ENCODE data around the gene C5orf46.
A peak's percentile ranks its signal among the peaks of the same experiment; 100 is the strongest.
"Not testable (repeated sequence)": the region's sequence is repeated elsewhere in the genome, so short reads cannot be mapped to it uniquely, and the experiment has no call there.

The C5orf46 gene

DNA sequence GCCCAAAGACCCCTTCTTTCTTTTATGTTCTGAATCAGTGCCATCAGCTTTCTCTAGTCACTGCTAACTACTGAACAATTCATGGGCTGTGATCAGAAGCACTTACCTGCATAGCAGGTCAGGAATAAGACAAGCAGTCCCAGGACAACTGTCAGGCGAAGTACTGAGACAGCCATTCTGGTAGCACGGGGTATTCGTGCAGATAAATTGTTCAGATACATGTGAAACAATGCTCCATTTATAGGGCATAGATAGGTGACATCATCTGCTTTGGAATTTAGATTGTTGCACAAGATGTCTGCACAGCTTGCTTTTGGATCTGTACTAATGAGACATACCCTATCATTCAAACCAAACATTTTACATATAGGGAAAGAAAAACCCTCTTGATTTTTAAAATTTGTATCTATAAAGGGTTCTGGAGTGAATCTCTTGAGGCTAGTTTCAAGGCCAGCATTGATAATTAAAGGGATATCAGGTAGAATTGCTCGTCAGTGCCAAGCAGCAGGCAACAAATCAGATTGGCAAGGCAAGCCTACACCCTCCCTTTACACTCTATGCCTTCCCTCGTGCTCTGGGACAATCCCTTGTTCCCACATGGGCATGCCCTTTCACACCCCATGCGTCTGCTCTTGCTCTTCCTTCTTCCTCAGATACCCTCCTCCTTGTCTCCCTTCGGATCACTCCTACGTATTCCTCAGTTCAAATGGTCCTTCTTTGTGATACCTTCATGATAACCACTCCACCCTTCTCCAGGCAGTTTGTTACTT, at the start of gene C5orf46:
Gene C5orf46, minus strand, starts transcription at position 213 of the 770 bp plus-strand sequence. Its CDS starts 37 bp downstream, at position 176.
- DNase-seq (ENCODE audit: low spot score): no peak

DNA sequence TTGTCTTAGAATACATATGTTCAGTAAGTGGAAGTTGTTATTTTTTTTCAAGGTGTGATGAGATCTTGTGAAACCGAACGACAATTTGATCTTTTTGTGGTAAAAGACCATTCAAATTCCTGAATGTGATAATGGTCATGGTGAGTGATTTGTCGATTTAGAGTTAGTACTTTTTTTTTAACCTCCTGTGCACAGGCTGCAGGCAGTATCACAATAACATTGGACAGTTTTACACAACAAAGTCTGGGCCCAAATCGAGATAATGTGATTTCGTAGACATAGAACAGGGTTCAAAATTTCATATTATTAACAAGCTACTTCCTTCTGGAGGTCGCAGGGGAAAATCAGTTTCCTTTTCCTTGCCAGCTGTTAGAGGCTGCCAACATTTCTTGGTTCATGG, 48.6 kb upstream of the C5orf46 start:
- no peak for DNase-seq (ENCODE audit: low spot score)

DNA sequence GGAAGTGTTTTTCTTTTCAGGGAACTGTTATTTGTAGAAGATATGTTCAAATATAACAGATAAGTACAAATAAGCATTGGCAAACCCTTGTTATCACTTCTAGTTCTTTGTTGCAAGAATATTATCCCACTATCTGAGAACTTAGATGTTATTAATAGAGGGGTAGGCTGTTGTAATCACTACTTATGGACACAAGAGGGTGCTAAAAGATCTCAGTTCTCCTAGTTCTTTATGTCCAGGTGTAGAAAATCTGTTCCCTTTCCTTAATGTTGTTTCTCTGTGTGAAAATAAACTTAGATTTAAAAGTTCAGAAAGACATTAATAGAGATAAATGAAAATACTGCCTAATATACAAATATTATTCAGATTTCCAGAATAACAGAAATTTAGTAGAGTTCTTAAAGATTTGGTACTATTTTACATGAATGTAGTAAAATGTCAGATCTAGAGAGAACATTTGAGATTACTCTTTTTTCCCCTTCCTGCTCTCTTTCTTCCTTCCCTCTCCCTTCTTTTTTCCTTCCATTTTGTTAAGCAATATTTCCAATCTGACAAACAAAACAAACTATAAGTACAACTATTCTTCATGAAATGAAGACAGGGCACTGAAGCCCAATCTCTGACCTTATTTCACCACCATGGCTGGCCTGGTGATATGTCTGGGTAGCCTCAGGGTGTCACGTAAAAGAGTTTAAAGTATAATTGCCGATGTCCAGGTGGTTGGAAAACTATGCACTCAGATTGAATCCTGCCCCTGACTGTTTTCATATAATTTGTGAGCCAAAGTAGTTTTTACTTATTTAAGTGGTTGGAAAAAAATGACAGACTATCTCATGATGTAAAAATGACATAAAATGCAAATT, 43.6 kb upstream of the C5orf46 start:
- peak; percentile 41 for DNase-seq (ENCODE audit: low spot score)

DNA sequence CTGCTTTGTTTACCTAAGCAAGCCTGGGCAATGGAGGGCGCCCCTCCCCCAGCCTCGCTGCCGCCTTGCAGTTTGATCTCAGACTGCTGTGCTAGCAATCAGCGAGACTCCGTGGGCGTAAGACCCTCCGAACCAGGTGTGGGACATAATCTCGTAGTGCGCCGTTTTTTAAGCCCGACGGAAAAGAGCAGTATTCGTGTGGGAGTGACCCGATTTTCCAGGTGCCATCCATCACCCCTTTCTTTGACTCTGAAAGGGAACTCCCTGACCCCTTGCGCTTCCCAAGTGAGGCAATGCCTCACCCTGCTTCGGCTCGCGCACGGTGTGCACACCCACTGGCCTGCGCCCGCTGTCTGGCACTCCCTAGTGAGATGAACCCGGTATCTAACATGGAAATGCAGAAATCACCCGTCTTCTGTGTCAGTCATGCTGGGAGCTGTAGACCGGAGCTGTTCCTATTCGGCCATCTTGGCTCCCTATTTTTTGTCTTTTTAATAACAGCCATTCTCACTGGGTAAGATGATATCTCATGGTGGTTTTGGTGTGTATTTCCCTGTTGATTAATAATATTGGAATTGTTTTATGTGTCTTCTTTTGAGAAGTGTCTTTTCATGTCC, 40.4 kb upstream of the C5orf46 start:
- not testable (repeated sequence) for DNase-seq (ENCODE audit: low spot score)

DNA sequence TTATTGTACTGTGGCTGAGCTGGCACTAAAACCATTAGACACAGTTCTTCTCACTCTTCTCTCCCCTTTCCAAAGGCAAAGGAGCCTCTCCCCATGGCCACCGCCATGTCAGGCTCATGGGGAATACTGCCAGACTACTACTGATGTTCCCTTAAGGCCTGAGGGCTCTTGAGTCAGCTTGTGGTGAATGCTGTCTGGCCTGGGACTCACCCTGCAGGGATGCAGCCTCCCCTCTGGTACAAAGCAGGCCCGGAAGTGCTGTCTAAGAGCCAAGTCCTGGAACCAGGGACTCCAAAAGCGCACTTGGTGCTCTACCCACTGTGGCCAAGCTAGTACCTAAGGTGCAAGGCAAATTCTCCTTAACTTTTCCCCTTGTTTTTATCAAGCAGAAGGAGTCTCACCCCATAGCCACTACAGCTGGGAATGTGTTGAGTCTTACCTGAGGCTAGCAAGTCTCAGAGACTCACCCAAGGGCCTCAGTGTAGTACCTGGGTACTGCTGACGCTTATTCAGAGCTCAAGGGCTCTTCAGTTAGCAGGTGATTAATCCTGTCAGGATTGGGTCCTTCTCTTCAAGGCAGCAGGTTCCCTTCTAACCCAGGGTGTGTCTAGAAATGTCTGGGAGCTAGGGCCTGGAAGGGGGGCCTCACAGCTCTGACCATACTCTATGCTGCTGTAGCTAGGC, 33.2 kb upstream of the C5orf46 start:
- no peak for DNase-seq (ENCODE audit: low spot score)

DNA sequence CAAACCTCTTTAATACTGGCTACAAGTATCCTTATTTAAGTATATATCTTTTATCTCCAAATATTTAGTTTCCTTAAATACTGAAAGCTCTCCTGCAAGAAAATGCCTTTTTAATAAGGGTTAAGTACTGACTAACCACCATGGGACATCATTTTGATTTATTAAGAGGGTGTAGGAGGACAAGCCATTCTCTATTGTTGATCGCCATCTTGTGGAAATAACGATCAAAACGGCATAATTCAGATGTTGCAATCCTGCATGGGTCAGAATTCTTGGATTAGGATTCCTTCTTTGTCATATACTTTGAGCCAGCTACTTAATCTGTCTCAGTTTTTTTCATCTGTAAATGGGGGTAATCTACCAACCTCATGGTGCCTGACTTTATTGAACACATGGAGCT, 28.7 kb upstream of the C5orf46 start:
- peak; percentile 31 for DNase-seq (ENCODE audit: low spot score)

DNA sequence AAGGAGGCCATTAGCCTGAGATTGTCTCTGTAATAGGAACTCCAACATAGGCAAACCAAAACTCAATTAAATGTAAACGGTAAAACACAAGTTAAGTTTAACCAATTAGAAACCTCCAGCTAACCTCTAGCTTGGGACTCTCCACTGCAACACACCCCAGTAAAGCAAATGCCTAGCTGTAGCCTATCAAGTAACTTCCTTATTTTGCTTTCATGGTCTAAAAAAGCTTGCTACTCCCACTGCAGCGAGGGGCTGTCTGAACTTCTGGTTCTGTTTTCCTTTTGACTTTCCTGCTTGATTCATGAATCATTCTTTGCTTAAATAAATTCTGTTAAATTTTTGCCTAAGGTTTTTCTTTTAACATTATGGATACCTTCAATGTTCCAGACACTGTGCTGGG, 24.4 kb upstream of the C5orf46 start:
- no peak for DNase-seq (ENCODE audit: low spot score)

DNA sequence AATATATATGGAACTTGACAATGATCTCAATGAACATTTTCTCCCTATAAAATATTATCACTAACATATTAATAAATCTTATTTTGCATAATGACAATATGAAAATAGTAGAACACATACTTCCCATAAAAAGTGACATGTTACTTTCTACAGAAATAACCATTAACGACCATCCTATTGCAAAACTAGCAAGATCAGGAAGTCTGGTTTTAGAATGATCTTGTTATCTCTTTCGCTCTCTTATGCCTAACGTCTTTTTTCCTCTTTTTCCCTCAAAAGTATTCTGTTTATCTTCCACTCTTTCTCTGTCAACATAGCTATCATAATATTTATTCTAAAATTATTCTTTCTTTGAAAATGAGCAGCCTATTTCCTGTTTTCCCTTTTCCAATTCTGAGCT, 21.6 kb upstream of the C5orf46 start:
- no peak for DNase-seq (ENCODE audit: low spot score)

DNA sequence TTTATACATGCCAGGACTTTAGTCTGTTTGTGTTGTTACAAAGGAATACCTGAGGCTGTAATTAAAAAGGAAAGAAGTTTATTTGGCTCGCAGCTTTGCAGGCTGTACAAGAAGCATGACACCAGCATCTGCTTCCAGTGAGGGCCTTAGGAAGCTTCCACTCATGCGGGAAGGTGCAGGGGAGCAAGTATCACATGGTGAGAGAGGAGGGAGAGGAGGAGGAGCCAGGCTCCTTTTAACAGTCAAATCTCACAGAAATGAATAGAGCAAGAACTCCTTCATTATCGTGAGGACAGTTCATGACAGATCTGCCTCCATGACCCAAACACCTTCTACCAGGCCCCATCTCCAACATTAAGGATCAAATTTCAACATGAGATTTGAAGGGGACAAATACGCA, 18.7 kb upstream of the C5orf46 start:
- DNase-seq (ENCODE audit: low spot score): no peak

DNA sequence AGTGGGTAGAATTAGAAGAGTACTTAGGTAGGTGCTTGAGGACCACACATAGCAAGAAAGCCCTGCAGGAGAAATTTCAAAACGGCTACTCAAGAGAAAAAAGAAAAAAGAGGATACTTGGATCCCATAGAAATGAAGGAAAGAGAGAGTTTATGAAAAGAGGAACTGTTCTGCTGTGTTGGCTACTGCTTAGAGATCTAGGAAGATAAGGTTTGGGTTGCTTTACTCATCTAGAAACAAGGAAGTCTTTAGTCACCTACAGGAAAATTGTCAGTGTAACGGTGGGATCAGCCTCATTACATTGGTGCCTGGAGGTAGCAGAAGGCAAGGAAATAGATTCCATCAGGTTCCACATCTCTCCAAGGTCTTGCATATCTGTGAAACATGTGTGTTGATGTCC, 14.8 kb upstream of the C5orf46 start:
- DNase-seq (ENCODE audit: low spot score): no peak

DNA sequence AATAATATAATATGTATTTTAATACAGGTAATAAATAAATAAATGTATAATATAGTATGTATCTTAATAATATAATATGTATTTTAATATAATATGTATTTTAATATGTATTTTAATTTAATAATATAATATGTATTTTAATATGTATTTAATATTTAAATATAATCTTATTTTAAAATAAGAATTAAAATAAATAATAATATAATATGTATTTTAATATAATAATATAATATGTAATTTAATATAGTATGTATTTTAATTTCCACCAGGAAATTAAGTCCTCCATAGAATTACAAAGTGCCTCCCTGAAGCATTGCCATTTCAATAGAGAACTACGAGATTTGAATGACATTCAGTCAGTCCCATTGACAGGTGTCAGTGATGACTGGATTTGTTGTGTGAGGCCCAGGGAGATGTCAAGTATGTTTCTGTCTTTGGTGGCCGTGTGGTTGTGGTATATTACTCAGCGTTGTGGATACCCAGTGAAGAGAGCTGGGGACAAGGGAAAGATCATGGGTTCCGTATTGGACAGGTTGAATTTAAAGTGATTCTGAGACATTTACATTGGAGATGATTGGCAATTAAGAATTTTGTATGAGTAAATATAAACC, 14.2 kb upstream of the C5orf46 start:
- no peak for DNase-seq (ENCODE audit: low spot score)

DNA sequence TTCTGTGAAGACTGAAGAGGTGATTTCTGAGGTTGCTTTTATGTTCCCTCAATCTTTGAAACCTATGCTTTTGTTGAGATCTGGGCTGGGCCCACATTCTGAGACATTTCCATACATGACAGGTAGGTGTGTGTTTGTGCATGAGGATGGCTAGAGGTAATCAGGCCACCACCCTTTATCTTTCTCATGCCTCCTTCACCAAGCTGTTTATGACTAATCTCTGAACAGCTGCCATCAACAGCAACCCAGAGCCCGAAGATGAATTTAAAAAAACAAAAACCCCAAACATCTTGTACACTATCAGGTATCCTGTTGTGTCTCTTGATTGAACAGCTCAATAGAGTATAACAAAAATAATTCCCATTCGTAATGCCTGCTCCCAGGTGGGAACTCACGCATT, 12.6 kb upstream of the C5orf46 start:
- no peak for DNase-seq (ENCODE audit: low spot score)

DNA sequence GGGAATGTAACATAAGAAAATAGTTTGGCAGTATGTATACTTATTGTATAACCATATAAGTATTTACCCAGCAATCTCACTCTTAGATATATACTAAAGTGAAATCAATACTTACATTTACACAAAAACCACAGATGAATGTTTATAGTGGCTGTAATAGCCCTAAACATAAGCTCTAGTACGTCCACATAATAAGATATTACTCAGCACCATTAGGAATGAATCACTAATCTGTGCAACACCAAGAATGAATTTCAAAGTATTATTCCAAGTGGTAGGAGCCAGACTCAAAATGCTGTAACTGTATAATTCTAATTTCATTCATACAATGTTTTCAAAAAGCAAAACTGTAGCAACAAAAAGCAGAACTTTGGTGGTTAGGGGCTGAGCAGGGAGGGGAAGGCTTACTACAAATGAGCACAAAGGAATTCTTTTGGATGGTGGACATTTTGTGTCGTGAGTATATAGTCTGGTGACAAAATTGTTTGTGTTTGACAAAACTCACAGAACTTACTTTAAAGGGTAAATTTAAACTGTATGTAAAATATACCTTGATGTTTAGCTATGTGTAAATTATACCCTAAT, 11.9 kb upstream of the C5orf46 start:
- no peak for DNase-seq (ENCODE audit: low spot score)

DNA sequence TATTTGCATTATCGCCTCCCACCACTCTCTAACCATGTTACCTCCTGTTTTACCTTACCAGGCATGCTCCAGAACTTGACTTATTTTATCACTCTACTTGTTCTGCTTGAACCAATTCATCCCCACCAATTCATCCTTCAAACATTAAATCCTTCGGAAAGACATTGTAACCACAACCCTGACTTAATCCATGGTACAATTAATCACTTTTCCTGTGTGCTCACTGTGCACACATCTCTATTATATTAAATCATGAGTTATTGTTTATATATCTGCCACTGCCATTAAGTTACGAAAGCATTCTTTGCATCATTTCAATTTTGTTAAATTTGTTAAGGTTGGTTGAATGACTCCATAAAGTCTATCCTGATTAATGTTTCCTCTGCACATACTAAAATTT, 7.4 kb upstream of the C5orf46 start:
- DNase-seq (ENCODE audit: low spot score): no peak

DNA sequence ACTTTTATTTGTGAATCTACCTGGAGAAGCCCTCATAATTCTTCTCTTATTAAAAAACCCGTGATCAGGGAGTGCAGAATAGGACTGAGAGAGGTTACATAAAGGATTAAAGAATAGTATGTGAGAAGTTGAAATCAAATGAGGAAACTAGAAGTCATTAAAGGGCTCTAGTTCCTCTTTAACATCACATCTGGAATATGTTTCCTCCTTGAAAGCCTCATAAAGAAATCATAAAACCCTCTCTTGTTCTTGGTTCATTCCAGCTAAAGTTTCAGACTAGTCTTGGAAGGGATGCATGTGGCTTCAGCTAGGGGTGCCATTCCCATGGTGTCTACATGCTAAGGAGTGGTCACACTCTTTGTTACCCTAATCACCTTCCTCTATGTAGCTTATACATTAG, 5.7 kb upstream of the C5orf46 start:
- no peak for DNase-seq (ENCODE audit: low spot score)

DNA sequence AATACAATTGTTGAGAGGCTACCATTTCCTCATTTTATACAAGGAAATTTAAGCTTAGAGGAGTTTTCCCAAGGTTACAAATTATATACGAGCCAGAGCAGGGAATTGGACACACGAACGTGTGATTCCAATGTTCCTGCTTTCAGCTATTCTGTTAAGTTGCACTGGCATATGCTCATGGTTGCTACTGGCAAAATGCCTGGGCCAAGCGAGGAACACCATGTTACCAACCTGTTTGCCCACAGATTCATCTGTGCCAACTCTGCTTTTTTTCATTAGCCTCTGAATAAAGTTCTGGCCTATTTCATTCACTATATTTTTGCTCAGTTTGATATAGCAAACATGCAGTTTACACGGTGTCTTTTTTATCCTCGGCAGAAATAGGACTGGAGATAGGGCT, 5.1 kb upstream of the C5orf46 start:
- no peak for DNase-seq (ENCODE audit: low spot score)

DNA sequence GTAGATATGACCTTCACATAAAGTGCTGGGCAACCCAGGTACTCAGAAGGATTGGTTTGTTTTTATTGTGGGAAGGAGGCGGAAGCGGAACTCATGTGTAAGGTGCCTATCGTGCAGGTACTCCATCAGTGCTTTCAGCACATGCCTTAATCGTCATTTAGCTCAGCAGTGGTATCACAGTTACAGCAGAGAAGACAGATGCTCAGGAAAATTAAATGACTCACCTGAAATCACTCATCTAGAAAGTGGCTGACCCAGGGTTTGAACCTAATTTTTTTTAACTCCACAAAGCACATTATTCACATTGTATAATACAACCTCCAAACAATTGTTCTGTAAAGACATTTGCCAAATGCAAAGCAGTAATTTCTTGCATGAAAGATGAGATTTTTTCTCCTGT, 2.2 kb downstream of the C5orf46 start:
- DNase-seq (ENCODE audit: low spot score): no peak

DNA sequence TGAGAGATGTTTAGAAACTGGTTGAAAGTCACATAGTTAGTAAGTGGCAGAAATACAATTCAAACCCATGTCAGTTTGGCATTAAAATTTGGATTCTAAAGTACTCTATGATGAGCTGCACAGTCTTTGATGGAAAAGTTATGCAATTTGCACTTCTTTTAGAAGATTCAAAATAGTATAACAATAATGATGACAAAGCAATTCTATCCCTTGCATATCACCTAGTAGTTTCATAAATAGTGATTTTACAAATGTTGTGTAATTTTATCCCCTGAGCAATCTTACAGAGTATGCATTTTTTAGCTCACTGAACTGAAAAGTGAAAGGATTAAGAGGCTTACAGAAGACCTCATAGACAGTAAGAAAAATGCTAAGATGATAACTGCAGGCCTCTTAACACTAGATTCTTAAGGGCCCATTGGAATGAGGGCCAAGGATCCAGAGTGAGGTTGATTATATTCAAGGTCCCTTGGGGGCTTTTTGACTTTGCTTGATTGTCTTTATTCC, 3.7 kb downstream of the C5orf46 start:
- DNase-seq (ENCODE audit: low spot score): no peak

DNA sequence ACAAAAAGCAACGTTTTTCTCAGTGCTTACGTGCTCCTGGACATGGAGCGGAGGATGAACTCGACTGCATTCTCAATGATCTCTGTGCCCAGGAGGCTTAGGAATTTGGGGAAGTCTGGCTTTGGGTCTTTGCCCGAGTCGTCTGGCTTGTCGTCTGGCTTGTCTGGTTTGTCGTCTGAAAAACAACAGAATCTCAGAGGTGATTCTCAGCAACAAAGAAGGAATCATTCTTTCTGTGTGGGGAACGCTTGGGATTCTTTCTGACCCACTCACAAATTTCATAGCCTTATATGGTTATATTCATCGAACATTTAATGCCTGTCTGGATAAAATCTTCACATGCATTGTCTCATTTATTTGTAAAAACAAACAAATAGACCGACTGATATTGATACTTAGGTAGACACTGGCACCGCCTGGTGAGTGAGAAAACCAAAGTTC, 4.7 kb downstream of the C5orf46 start:
- no peak for DNase-seq (ENCODE audit: low spot score)

DNA sequence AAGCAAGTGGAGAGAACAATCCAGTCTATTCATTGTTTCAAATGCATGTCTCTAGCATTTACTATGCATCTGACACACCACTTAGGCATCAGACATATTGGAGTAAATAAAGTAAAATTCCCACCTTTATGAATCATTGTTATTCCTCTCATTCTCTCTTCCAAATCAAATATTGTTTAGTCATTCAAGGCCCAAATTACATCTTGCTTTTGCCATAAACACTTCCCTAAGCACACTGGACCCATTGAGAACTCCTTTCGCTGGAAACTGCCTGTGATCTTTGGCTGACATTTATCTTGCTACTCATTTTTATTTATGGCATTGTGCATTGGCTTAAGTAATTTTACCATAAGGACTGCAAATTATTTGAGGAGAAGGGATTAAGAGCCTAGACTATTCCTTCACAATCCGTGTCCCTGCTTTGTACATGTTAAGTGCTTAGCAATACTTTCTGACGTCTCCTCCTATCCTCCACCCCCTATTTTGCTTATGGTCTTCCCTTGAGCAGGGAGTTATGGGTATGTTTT, 7.4 kb downstream of the C5orf46 start:
- DNase-seq (ENCODE audit: low spot score): no peak

DNA sequence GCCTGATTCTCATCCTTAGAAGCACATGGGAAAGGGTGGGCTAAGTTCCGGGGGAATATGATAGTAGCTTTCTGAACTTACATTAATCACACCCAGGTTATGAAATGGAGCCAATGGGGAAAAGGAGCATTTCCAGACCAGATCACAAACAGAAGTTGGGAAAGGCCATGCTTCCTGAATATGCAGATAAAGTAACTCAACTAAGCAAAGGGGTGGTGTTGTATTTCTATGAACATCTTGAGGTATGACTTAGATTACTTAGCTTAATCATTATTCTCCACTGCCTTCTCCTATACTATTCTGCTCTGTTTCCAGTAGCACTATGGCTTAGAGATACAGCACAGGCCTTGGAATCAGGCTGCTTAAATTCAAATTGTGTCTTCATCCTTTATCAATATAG, 10.5 kb downstream of the C5orf46 start:
- no peak for DNase-seq (ENCODE audit: low spot score)

Data from D341Med (cell line).